ENCODE results near the gene TYW1. TPM values are rescaled to one million over a fixed set of nuclear protein-coding genes. Genes with fewer than 3 reads are reported as not detected.
A peak's percentile ranks its signal among the peaks of the same experiment; 100 is the strongest.
"Not testable (repeated sequence)": the region's sequence is repeated elsewhere in the genome, so short reads cannot be mapped to it uniquely, and the experiment has no call there.

TYW1 gene
- total RNA-seq, 1 donor from 2014 or later, result 15.4 TPM

DNA sequence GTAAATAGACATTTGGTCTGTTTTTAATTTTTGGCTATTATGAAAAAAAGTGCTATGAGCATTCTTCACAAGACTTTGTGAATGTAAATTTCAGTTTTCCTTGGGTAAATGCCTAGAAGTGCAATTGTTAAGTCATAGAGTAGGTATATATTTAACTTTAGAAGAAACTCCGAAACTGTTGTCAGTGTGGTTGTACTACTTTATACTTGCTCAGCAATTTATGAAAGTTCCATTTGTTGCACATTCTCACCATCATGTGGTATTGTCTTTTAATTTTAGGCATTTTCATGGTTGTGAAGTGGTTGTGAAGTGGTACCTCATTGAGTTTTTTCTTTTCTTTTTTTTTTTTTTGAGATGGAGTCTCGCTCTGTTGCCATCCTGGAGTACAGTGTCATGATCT, 60.0 kb downstream of the TYW1 start:
- Histone ChIP-seq H3K4me3 (no peak overlapping the region), H3K27me3 (ENCODE audit: low read depth) (no peaks in the 10 kb centered on the region), H3K27ac (no peak overlapping the region), H3K9me3 (no peaks in the 10 kb centered on the region), H3K4me1 (no peaks in the 10 kb centered on the region), H3K36me3 (peaks cover 18% of the 10 kb centered on the region)
- DNase-seq (no peak), ATAC-seq (no peak)
- TF ChIP-seq, protein P1, sequence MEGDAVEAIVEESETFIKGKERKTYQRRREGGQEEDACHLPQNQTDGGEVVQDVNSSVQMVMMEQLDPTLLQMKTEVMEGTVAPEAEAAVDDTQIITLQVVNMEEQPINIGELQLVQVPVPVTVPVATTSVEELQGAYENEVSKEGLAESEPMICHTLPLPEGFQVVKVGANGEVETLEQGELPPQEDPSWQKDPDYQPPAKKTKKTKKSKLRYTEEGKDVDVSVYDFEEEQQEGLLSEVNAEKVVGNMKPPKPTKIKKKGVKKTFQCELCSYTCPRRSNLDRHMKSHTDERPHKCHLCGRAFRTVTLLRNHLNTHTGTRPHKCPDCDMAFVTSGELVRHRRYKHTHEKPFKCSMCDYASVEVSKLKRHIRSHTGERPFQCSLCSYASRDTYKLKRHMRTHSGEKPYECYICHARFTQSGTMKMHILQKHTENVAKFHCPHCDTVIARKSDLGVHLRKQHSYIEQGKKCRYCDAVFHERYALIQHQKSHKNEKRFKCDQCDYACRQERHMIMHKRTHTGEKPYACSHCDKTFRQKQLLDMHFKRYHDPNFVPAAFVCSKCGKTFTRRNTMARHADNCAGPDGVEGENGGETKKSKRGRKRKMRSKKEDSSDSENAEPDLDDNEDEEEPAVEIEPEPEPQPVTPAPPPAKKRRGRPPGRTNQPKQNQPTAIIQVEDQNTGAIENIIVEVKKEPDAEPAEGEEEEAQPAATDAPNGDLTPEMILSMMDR (IDR thresholded peaks at IDR 0.05), result no peak
- intact Hi-C loops (cut with DNase I), result no loop called here

- peaks cover 18% of the 10 kb centered on the region for H3K36me3 ChIP-seq
- H3K27me3 ChIP-seq (ENCODE audit: low read depth); ATAC-seq; H3K4me3 ChIP-seq; DNase-seq; intact Hi-C loops (cut with DNase I); H3K9me3 ChIP-seq; H3K4me1 ChIP-seq; H3K27ac ChIP-seq: not testable (repeated sequence)
Measured at GRCh38 chr7:67061321-67061720, 64.7 kb downstream of the TYW1 start.

DNA sequence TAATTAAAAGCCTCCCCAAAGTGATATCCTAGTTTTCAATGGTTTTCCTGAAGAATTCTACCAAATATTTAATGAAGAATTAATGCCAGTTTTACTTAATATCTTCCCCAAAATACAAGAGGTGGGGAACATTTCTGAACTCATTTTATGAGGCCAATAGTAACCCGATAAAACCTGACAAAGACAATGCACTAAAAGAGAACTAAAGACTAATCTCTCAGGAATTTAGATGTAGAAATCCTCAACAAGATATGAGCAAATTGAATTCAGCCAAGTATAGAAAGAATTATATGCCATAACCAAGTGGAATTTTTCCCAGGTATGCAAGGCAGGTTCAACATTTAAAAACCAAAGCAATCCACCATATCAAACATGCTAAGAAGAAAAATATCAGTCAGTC, 66.2 kb downstream of the TYW1 start:
- not testable (repeated sequence) for ATAC-seq, H3K4me3 ChIP-seq, DNase-seq

DNA sequence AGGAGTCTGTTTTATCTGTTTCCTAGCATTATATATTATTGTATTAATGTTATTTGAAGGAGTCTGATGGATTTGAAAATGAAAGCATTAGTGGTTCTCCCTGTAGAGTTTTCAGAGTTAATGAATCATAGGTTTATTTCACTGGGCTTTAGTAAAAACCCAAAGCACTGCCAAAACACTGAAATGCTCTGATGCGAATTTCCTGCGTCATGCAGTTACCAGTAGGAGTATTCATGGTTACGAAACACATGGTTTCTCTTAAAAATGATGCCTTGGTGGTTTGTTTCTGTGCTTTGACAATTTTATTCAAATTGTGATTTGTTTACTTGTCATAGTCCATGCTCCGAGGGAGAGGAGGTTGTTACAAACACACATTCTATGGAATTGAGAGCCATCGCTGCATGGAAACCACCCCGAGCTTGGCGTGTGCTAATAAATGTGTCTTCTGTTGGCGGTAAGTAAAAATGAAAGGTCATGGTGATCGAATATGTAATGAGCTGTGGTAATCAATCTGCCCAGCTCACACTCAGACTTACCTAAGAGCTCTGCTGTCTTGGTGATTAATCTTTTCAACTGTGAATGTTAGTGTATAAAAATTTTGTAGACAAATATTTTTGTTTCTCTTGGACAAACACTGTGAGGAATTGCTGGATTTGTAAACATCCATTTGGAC, 70.5 kb downstream of the TYW1 start:
- ATAC-seq, result not testable (repeated sequence)
- peak overlapping the region; percentile 27 for H3K27ac ChIP-seq

More for the DNA sequence above, 66.2 kb downstream of the TYW1 start:
- H3K27ac ChIP-seq; intact Hi-C loops (cut with DNase I); H3K4me1 ChIP-seq; H3K9me3 ChIP-seq; H3K27me3 ChIP-seq (ENCODE audit: low read depth): not testable (repeated sequence)
- H3K36me3 ChIP-seq, result peaks cover 20% of the 10 kb centered on the region

DNA sequence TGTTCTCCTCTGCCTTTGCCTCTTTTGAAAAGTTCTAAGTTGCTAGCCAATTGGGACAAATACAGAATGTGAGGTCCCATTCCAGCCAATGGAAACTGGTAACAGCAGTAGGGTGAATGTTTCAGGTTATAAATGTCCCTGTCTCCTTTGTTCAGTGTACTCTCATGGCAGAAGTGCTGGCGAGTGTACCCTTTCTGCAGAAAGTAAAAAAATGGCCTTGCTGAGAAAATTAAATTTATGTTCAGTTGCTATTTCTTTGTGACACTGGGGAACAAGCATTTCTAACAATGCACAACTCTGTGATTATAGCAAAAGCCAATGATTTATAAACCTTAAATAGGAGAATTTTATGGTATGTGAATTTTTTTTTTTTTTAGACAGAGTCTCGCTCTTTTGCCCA, 79.5 kb downstream of the TYW1 start:
- H3K27ac ChIP-seq; H3K4me1 ChIP-seq; ATAC-seq; H3K27me3 ChIP-seq (ENCODE audit: low read depth); intact Hi-C loops (cut with DNase I); H3K4me3 ChIP-seq; DNase-seq: not testable (repeated sequence)
- Histone ChIP-seq H3K36me3 (peaks cover 22% of the 10 kb centered on the region), H3K9me3 (peaks cover 33% of the 10 kb centered on the region)

More for the DNA sequence above, 70.5 kb downstream of the TYW1 start:
- H3K36me3 ChIP-seq, result peaks cover 11% of the 10 kb centered on the region
- H3K27me3 ChIP-seq (ENCODE audit: low read depth); H3K9me3 ChIP-seq; H3K4me1 ChIP-seq; DNase-seq; intact Hi-C loops (cut with DNase I): not testable (repeated sequence)
- H3K4me3 ChIP-seq, result peak overlapping the region; percentile 9

GRCh38 chr7:67082880-67083279, 86.2 kb downstream of the TYW1 start:
- H3K27me3 ChIP-seq (ENCODE audit: low read depth); H3K27ac ChIP-seq; H3K9me3 ChIP-seq; H3K4me1 ChIP-seq; intact Hi-C loops (cut with DNase I); ATAC-seq; H3K4me3 ChIP-seq; DNase-seq: not testable (repeated sequence)
- H3K36me3 ChIP-seq, result peaks cover 23% of the 10 kb centered on the region

DNA sequence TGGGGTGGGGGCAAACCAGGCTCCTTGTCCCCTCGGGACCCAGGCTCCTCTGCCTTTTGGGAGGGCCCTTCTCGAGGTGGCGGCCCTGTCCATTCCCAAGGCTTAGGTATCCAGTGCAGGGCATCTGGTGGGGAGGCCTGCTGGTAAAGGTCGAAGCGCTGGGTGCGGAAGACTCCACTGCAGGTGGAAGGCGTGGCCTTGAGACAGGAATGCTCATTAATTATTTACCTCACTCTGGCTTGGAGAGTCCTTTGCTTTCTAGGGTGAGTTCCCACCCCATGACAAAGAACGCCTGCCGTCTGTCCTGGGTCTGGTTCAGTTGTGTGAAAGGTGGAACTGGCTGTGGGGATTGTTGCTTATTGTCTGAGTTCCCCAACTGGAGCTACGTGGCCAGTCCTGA, 92.6 kb downstream of the TYW1 start:
- H3K27ac ChIP-seq; H3K4me1 ChIP-seq; intact Hi-C loops (cut with DNase I); H3K9me3 ChIP-seq; H3K4me3 ChIP-seq; H3K27me3 ChIP-seq (ENCODE audit: low read depth); DNase-seq: not testable (repeated sequence)
- ATAC-seq, result peak in 1 of 2 donors; percentile 33
- peaks cover 13% of the 10 kb centered on the region for H3K36me3 ChIP-seq

DNA sequence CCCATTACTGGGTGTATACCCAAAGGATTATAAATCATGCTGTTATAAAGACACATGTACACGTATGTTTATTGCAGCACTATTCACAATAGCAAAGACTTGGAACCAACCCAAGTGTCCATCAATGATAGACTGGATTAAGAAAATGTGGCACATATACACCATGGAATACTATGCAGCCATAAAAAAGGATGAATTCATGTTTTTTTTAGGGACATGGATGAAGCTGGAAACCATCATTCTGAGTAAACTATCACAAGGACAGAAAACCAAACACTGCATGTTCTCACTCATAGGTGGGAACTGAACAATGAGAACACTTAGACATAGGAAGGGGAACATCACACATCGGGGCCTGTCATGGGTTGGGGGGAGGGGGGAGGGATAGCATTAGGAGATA, 94.4 kb downstream of the TYW1 start:
- DNase-seq; ATAC-seq; H3K27me3 ChIP-seq (ENCODE audit: low read depth); H3K9me3 ChIP-seq; H3K4me3 ChIP-seq; H3K27ac ChIP-seq; H3K4me1 ChIP-seq; intact Hi-C loops (cut with DNase I); H3K36me3 ChIP-seq: not testable (repeated sequence)

DNA sequence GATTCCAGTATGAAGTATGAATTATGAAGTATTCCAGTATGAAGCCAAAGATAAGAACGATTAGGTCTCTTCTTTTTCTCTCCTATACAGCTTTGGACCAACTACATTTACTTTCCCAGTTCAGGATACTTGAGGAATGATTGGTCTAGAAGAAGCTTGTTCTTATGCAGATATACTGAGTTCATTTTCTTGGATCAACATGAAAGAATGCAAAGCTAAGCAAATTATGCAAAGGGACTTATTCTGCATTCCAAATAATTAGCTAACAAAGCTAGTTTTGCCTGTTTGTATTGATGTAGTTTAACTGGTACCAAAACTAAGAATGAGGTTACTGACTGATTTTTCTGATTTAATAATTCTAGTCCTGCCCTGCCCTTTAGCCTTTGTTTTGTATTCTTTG, 101.4 kb downstream of the TYW1 start:
- DNase-seq; H3K4me1 ChIP-seq; intact Hi-C loops (cut with DNase I); H3K4me3 ChIP-seq; H3K9me3 ChIP-seq; H3K27me3 ChIP-seq (ENCODE audit: low read depth); H3K27ac ChIP-seq; ATAC-seq: not testable (repeated sequence)
- peaks cover 17% of the 10 kb centered on the region for H3K36me3 ChIP-seq

- H3K27ac ChIP-seq, result not testable (repeated sequence)
Measured at GRCh38 chr7:67099406-67099805, 102.8 kb downstream of the TYW1 start.

DNA sequence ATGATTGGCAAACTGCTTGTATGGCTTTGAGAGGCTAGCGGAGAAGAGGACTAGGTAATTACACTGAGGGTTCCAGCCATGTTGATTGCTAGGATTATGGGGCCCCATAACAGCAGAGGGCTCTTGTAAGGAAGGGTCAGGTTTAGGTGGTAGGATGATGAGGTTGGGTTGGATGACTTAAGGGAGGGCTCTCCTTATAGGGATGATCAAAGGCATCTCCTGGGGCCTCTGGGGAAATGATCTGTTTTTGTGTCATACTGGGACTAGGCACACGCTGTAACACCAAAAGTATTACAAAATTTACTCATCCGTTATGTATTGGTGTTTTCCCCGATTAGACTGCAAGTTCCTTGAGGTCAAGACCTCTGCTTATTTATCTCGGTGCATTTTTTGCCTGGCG, 103.4 kb downstream of the TYW1 start:
- DNase-seq; H3K4me1 ChIP-seq; intact Hi-C loops (cut with DNase I); H3K4me3 ChIP-seq; H3K27me3 ChIP-seq (ENCODE audit: low read depth); H3K27ac ChIP-seq; H3K9me3 ChIP-seq; ATAC-seq: not testable (repeated sequence)
- peaks cover 15% of the 10 kb centered on the region for H3K36me3 ChIP-seq

More at GRCh38 chr7:67099406-67099805, 102.8 kb downstream of the TYW1 start:
- H3K9me3 ChIP-seq; H3K4me3 ChIP-seq; H3K4me1 ChIP-seq; ATAC-seq; DNase-seq; intact Hi-C loops (cut with DNase I); H3K27me3 ChIP-seq (ENCODE audit: low read depth): not testable (repeated sequence)
- peaks cover 17% of the 10 kb centered on the region for H3K36me3 ChIP-seq
